ENCODE results near the gene VPS35L.
"Not testable (repeated sequence)": the region's sequence is repeated elsewhere in the genome, so short reads cannot be mapped to it uniquely, and the experiment has no call there.

Gene VPS35L

DNA sequence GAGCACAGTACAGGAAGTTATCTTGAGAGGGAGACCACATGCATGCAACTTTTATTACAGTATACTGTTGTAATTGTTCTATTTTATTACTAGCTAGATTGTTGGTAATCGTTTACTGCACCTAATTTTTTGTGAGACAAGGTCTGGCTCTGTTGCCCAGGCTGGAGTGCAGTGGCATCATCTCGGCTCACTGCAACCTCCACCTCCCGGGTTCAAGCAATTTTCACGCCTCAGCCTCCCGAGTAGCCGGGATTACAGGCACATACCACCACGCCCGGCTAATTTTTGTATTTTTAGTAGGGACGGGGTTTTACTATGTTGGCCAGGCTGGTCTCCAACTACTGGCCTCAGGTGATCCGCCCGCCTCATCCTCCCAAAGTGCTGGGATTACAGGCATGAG, 161.2 kb downstream of the VPS35L start:
- not testable (repeated sequence) for DNase-seq

DNA sequence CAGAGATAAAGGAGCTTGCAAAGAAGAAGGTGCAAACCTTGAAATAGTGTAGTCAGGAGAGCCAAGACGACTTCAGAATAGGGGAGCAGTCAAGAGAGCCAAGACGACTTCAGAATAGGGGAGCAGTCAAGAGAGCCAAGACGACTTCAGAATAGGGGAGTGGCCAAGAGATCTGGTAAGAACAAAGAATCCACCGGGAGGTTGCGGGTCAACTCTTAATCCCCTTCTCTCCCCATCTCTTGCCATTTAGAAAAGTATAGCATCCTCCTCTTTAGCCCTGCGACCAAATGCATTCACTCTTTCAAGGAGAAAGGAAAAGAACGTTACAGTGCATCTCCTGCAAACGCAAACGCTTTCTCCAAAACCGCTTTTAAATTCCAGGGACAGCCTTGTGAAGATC, 161.8 kb downstream of the VPS35L start:
- DNase-seq: no peak

DNA sequence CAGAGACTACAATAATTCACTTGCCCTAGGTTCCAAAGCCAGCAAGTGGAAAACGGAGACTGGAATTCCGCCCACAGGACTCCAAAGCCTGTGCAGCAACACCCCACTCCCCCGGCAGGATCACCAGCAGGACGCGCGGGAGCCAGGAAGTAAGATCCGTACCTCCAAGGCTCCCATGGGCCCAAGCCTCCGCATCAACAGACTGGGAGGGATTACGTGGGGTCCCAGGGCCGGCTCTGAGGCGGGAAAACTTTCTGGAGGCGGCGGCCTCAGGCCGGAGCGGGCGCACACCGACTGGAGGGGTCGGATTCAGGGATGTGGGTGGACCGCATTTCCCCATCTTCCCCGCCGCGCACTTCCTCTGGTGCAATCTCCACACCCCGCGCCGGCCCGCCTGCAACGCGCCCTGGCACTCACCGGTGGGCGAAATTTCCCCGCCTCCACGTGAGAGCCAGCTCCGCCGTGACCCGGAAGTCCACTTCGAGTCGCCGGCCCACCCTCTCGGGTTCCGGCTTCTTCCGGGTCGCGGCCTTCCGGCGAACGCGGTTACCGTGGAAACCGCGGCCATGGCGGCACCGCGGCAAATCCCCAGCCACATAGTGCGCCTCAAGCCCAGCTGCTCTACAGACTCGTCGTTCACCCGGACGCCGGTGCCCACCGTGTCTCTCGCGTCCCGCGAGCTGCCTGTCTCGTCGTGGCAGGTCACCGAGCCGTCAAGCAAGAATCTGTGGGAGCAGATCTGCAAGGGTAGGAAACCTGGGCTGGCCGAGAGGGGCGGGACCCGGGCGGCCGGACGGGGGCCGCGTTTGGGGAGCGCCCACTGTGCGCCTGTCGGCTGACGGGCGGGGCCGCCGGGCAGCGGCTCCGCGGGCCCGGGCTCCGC, 162.5 kb downstream of the VPS35L start, which contains the start of the genes IQCK and KNOP1:
Gene IQCK, plus strand, starts transcription at position 531 of the 883 bp plus-strand sequence. Its CDS starts 36 bp downstream, at position 567.
Gene KNOP1, minus strand, starts transcription at position 487 of the 883 bp plus-strand sequence. CDS start 3,192 bp downstream, outside the sequence.
- DNase-seq: peak; percentile 96

DNA sequence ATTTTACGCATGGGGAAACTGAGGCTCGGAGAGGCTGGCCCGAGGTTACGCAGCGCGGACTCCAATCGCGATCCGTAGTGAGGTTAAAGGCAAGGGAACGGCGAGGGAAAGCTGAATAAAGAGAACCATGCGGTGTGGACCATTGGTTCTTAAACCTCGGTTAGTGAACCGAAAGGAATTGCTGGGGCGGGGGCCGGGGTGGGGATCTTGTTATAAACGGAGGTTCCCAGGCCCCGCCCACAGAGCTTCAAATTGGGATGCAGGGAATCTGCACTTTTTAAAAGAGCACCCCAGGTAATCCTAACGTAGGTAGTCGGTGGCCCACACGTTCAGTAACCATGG, 163.1 kb downstream of the VPS35L start:
- DNase-seq: peak; percentile 67

DNA sequence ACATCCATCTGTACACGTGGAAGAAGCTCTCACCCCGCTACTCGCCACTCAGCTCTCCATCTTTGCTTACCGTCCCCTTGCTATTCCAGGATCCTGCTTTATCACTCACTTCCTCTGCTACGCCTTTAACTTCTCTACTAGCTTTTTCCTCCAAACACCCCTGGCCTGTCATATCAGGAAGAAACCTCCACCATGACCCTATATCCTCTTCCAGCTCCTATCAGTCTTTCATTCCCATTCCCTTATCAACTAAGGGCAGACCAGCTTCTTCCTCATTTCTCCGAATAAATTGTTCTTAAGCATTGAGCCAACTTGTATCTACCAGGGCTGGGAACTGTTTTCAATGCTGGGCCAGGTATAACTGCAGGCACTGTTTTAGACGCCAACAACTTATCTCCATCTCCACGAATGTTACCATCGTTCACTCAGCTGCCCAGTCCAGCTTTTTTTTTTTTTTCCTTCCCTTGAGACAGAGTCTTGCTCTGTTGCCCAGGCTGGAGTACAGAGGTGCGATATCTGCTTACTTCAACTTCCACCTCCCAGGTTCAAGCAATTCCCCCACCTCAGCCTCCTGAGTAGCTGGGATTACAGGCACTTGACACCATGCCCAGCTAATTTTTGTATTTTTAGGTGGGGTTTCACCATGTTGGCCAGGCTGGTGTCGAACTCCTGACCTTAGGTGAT, 166.9 kb downstream of the VPS35L start:
- no peak for DNase-seq

DNA sequence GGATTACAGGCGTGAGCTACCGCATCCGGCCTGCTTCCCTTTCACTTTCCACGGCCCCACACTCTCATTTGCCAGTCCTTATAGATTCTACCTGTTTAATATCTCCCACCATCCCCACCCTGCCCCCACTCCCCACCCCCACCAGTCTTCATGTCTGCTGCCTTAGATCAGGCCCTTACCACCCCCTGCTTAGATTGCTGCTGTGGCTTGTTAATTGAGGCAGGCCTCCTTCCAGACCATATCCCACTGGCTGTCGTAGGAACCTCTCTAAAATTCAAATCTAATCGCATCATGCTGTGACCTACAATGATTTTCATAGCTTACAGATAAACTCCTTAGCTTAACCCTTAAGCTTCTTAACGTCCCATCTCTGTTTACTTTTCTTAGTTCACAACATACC, 167.5 kb downstream of the VPS35L start:
- no peak for DNase-seq

DNA sequence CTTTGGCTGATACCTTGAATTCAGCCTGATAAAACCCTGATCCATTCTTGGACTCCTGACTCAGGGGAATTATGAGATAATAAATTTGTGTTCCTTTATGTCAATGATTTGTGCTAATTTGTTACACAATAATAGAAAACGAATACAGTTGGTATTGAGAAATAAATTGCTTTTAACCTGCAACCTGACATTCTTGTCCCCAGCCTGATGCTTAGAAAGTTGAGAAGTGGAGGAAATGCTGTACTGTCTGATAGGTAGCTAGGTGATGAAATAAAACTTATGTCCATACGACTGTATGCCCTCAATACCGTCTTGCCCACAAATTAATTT, 173.1 kb downstream of the VPS35L start:
- no peak for DNase-seq

DNA sequence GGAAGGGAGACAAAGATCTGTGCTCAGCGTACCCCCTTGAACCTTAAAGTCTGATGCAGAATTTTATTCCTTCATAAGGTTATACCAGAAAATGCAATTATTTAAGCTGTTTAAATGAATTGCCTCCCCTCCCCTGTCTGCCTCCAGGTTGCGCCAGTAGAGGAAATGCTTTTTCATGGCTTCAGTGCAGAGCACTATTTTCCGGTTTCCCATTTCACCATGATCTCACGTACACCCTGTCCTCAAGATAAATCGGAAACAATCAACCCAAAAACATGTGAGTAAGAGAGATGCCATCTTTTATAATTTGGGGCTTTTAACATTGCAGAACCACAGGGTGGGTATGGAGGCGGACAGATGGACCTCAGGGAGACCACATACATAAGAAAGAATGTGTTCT, 178.0 kb downstream of the VPS35L start:
- DNase-seq: no peak

DNA sequence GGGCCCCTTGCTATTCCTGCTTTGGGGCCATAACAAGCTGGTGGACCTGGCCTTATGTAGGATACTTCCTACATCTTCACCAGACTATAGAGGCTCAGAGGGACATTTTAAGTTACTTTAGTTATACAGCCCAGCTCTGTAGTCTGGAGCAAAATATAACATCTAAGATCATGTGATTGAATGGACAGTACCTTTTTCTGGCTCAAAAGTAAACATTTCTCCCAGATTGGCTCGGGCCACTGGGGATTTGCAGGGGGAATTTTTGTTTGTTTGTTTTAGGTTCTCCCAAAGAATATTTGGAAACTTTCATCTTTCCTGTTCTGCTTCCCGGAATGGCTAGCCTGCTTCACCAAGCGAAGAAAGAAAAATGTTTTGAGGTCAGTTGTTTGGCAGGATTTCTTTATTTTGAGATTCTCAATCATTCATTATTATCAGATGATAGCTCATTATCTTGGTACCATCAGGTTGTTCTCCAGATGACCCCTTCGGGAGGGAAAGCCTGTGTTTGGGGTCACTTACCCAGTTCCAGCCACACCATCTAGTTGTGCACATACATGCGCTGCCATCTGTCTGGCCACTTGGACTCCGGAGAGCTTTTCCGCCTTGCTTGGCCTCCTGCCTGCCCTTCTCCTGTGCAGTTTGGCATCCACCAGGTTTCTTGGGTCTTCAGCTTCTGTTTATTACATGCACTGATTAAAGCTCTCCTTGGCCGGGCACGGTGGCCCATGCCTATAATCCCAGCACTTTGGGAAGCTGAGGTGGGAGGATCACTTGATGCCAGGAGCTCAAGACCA, 179.8 kb downstream of the VPS35L start:
- DNase-seq: no peak

DNA sequence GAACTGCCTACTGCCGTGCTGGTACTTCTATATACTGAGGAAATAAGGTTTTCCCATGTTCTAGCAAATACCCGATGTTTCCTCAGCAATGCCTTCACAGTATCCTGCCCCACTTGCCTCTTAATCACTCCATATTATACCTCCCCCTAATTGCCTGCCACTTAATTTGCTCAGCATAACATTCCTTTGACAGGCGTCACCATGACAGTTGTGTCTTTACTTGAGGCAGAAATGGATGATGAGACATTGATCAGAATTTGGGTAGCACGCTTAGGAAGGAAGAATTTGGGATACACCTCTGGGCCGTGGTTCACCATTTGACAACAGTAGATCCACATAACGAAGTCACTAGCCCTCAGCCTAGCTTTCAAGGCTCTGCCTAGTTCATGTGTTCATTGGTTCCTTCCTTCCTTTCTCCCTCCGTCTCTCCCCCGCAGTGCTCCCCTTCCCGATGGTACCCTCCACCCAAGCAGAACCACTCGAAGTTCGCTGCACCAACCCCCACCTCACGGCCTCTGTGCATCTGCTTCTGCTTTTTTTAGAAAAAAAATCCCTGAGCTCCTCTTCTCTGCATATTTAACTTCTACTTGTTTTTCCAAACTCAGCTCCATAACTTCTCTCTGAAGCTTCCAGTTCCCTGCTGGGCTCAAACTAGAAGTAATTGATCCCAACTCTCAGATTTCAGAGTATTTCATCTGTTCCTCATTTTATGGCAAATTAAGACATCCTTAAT, 182.0 kb downstream of the VPS35L start:
- DNase-seq: no peak

DNA sequence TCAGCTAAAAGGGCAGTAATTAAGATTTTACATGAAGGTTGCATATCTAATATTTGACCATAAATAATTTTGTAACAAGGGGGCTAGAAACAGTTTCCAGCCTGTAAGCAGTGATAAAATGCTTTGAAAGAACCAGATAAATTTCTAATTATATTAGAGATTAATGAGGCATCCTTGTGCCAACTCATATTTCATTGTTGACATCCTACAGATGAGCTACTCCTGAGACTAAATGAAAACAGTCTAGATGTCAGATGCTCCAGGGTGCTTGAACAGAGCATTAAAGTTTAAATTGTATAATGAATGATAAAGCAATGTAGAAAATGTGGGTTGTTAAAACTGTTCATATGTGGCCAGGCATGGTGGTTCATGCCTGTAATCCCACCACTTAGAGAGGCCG, 185.9 kb downstream of the VPS35L start:
- DNase-seq: no peak

DNA sequence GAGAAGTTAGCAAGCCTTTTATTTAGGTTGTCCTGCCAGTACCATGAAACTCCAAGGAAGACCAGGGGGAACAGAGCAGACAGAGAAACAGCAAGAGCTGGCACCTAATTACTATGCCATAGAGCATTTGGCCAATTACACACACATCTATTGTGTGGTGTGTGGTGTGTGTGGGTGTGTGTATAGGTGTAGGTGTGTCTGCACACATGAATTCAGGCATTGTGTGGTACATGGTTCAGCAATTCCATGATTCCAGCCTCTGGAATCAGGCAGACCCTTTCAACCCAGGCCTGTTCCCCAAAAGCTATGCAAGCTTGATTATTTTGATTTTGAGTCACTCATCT, 188.3 kb downstream of the VPS35L start:
- no peak for DNase-seq

DNA sequence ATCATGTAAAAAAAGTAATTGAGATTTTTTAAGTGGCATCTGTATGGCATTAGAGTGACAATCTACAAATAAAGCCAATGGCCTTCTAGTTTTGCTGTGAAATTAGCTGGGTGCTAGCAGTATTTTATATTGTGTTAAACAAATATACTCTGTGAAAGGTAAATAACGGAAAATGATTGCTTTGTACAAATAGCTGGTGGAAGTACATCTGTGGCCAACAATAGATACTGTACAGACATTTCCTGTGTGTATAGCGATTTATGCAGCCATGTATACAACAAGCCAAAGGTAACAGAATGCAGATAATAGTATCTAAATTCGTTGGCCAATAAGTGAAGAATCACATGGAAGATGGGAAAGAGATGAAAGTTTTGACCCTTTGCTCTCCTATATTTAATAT, 189.2 kb downstream of the VPS35L start:
- no peak for DNase-seq

DNA sequence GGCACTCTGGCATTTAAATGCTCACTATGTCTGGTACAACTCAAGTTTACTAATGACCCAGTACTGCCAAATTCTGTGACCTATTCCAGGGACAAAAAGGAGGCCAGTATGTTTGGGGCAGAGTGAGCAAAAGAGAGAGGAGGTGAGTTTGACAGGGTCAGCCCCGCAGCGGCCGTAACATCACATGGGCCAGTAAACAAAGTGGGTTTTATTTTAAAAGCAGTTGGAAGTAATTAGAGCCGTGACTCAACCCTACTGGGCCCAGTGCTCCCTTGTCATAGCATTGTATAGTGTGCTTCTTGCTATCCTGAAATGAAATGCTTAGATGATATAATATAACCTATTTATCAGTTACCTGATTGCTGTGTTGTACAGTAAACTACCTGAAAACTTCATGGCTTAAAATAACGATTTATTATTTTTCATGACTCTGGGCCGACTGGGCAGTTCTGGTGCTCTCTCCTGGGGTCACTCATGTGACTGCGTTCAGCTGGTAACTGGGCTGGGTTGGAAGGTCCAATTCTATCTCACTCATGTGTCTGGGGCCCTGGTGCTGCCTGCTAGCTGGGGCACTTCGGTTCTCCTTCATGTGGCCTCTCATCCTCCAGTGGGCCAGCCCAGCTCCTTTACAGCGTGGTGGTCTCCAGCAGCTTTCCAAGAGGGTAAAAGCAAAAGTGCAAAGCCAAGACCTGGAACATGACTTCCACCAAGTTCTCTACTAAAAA, 189.9 kb downstream of the VPS35L start:
- no peak for DNase-seq

DNA sequence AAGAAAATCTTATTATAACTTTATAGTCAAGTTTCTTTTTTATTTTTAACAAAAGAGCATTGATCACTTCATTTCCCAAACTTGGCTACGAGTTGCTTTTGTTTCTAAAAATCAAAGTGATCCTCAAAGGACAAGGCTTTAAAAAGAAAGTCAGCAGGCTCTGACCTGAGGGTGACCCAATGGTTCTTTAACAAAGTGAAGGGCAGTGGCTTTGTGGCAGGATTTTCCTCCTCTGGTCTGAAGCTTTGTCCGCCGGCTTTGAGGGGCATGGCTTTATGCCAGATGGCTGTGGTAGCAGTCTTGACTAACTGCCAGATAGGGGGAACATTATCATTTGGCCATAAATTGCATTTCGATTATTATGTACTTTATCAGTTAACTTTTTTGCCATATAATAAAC, 191.1 kb downstream of the VPS35L start:
- peak; percentile 33 for DNase-seq

DNA sequence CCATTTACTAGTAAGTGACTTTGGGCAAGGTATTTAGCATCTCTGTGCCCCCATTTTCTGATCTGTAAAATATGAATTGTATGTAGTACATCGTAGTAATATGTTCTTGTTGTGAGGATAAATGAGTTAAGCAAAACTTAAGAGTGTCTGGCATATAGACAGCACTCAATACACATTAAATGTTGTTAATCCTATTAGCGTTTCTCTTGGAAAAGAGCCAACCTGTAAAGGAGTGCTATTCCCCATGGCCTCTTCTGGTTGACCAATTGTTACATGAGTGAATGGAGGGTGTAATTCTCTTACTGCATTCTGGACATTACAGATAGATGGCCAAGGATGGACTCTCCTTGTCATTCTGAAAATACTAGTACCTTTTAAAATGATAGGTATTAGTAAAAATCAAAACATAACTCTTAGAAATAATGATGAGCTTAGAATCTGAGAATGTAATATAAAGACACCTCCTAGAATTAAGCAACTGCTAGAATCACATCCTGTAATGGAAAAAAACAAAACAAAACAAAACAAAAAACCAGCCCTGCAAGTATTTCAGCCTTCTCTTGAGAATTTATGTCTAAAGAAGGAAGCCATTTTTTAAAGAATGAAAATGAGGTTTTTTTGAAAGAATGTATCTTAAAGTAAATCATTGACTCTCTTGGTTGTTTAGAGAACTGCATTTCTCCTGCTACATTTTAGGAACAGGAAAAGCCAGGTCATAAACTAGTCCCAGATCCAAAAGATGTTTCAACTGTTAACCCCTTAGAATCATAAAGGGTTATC, 193.1 kb downstream of the VPS35L start:
- peak; percentile 20 for DNase-seq

DNA sequence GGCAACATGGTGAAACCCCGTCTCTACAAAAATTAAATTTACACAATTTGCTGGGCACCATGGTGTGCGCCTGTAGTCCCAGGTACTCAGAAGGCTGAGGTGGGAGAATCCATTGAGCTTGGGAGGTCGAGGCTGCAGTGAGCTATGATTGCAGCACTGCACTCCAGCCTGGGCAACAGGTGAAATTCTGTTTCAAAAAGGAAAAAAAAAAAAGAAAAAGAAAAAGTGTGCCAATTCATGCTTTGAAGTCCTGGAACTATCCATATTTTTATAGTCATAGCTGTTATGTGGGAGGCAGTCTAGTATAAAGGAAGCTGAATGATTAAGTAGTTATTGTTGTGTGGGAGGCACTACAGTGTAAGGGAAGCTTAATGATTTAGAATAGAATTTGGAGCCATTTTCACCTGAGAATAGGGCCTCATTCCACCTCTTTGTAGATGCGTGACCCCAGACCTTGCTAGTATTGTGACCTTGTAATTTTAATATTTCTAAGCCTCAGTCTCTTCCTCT, 194.1 kb downstream of the VPS35L start:
- DNase-seq: no peak
